H1 (cell line): ENCODE results near the gene C2CD4D. TPM values are rescaled to one million over a fixed set of nuclear protein-coding genes. Genes with fewer than 3 reads are reported as not detected.

Source experiments
- BACH1 ChIP-seq: IDR thresholded peaks from 2 replicates; pipeline ENCODE4 v1.6.1; 2012; ENCODE audit warnings: low read length, improper control_type of control experiment
- KDM5A ChIP-seq: fragments of 200-600 bp; IDR thresholded peaks from 2 replicates; pipeline ENCODE4 v1.7.1; 2012; ENCODE audit warnings: mild to moderate bottlenecking, low read length, inconsistent platforms, mixed read lengths
- POU5F1 ChIP-seq: IDR thresholded peaks from 2 replicates; pipeline ENCODE4 v1.6.1; 2011; ENCODE audit warnings: low read depth, mild to moderate bottlenecking, low read length, moderate library complexity
- RBBP5 ChIP-seq: IDR thresholded peaks from 2 replicates; pipeline ENCODE4 v1.7.1; 2012; ENCODE audit warnings: low read depth, mild to moderate bottlenecking, inconsistent platforms, low read length, moderate library complexity, borderline replicate concordance
- SIN3A ChIP-seq, 2 experiments: IDR thresholded peaks in 1 of 2; conservative IDR thresholded peaks in 1 of 2; 2 replicates each; pipeline ENCODE4 v1.6.1; 2011 to 2012; ENCODE audit warnings: low read length in 2 of 2, improper control_type of control experiment in 1 of 2, low read depth in 1 of 2, mild to moderate bottlenecking in 1 of 2
- polyA plus RNA-seq, 7 experiments: library from polyadenylated mRNA; depleted of rRNA in 3 of 7; stranded (reverse) in 5 of 7; unstranded in 2 of 7; fragments of >200 nt in 5 of 7; fragments of 200-250 nt in 2 of 7; gene quantifications; 1 replicate in 5 of 7; 2 replicates in 1 of 7; 4 replicates in 1 of 7; pipeline versions ENCODE4 v1.2.1 to v1.2.3, GENCODE V29; 2011 to 2013; ENCODE audit warnings: missing spikeins in 2 of 7, mixed read lengths in 2 of 7
- total RNA-seq: library from RNA; stranded (reverse); fragmentation: NEBNext Ultra II Directional; extraction: Animal tissue kit (Norgen Biotek cat#: 25700); gene quantifications from 2 replicates; pipeline ENCODE4 v1.2.1, GENCODE V29; 2021

Gene C2CD4D
- total and polyA plus RNA-seq, 2 of the 8 experiments (the other 6 are each of a cell fraction or from before 2014, with no cell fraction given) = 0.41 to 0.71 TPM

GRCh38 chr1:151871284-151872030 lies 31.8 kb upstream of the C2CD4D start (continued):
- TF ChIP-seq POU5F1 = no peak
- TF ChIP-seq KDM5A = no peak
- TF ChIP-seq RBBP5 = no peak
- no peak for TF ChIP-seq BACH1
- TF ChIP-seq SIN3A (conservative IDR thresholded peaks at IDR 0.05 in 1 of 2, IDR thresholded peaks at IDR 0.05 in 1 of 2; ENCODE audit: low read depth in 1 of 2, low read length in 2 of 2) = no peak
